GM18951 (cell line): ENCODE measurements around the gene PUS10.
"Not testable (repeated sequence)": the region's sequence is repeated elsewhere in the genome, so short reads cannot be mapped to it uniquely, and the experiment has no call there.

ENCODE experiments used
- POLR2A ChIP-seq: IDR thresholded peaks from 4 replicates; pipeline ENCODE4 v1.6.1; 2011; ENCODE audit warnings: mild to moderate bottlenecking; ENCODE audit not compliant: insufficient read length, insufficient read depth; ENCODE audit errors: extremely low read depth
- in situ Hi-C: fragments of 300-500 bp; cut with MboI; formaldehyde crosslinking; loops from one replicate; pipeline ENCODE4 v1.12.0; 2022; ENCODE audit warnings: low sequenced_read_pairs, mixed read lengths, inconsistent platforms; ENCODE audit not compliant: unreplicated experiment

PUS10 gene

GRCh38 chr2:60957643-60958042 lies 60.4 kb downstream of the PUS10 start:
- in situ Hi-C loops = no loop called here
- TF ChIP-seq POLR2A = no peak

- in situ Hi-C loops = no loop called here
- TF ChIP-seq POLR2A = no peak
Measured at GRCh38 chr2:60957224-60957623, 60.8 kb downstream of the PUS10 start.

GRCh38 chr2:60954139-60954538 lies 63.9 kb downstream of the PUS10 start:
- no peak for TF ChIP-seq POLR2A
- in situ Hi-C loops = no loop called here

- no peak for TF ChIP-seq POLR2A
- in situ Hi-C loops = no loop called here
Measured at GRCh38 chr2:60948926-60949579, 69.0 kb downstream of the PUS10 start.

- no peak for TF ChIP-seq POLR2A
- in situ Hi-C loops = no loop called here
Measured at GRCh38 chr2:60948161-60948560, 69.9 kb downstream of the PUS10 start.

- in situ Hi-C loops = no loop called here
- no peak for TF ChIP-seq POLR2A
Measured at GRCh38 chr2:60947056-60947455, 71.0 kb downstream of the PUS10 start.

- in situ Hi-C loops = no loop called here
- TF ChIP-seq POLR2A = no peak
Measured at GRCh38 chr2:60945341-60945740, 72.7 kb downstream of the PUS10 start.

GRCh38 chr2:60939622-60940021 lies 78.4 kb downstream of the PUS10 start:
- in situ Hi-C loops = no loop called here
- no peak for TF ChIP-seq POLR2A

- TF ChIP-seq POLR2A = no peak
- in situ Hi-C loops = no loop called here
Measured at GRCh38 chr2:60938301-60938700, 79.8 kb downstream of the PUS10 start.

- TF ChIP-seq POLR2A = no peak
- in situ Hi-C loops = no loop called here
Measured at GRCh38 chr2:60936757-60937156, 81.3 kb downstream of the PUS10 start.

GRCh38 chr2:60934165-60934722 lies 83.8 kb downstream of the PUS10 start:
- in situ Hi-C loops = no loop called here

GRCh38 chr2:60932954-60933353 lies 85.1 kb downstream of the PUS10 start:
- in situ Hi-C loops = no loop called here
- TF ChIP-seq POLR2A = no peak

More at GRCh38 chr2:60934165-60934722, 83.8 kb downstream of the PUS10 start:
- TF ChIP-seq POLR2A = no peak

GRCh38 chr2:60932061-60932460 lies 86.0 kb downstream of the PUS10 start:
- in situ Hi-C loops = not testable (repeated sequence)

- in situ Hi-C loops = no loop called here
- no peak for TF ChIP-seq POLR2A
Measured at GRCh38 chr2:60926741-60927552, 91.1 kb downstream of the PUS10 start.
